K562 (cell line): Measurements from ENCODE around the gene CD79A. TPM values are rescaled to one million over a fixed set of nuclear protein-coding genes. Genes with fewer than 3 reads are reported as not detected.

Source experiments
- ATAC-seq: fragments of 200-7000 bp; cut with Tn5 transposase; 3 replicates; pipeline ENCODE4 v1.9.1; 2020; ENCODE audit warnings: moderate library complexity
- BruUV-seq: library from RNA; stranded (reverse); fragments of 400-500 nt; replicated peaks from 2 replicates; lab custom pipeline; 2021; lab: Mats Ljungman, UMichigan
- CTCF ChIA-PET: fragments of 300-600 bp; formaldehyde crosslinking; extraction: SDS; loops from one replicate; lab custom pipeline; 2021; ENCODE audit warnings: low intra/inter-chr PET ratio; lab: Yijun Ruan, JAX
- POLR2A ChIA-PET: fragments of 300-600, 350-650 bp; sonication (Branson Sonifier 250); formaldehyde crosslinking; extraction: SDS; loops from one replicate; lab custom pipeline; 2021; ENCODE audit warnings: antibody characterized with exemption, inconsistent platforms; lab: Yijun Ruan, JAX
- DNase-seq, 4 experiments: peaks; one replicate each; pipeline versions ENCODE4 v3.0.0 to v3.0.0-alpha.2; 2011 to 2018; ENCODE audit warnings: low spot score in 3 of 4, mixed read lengths in 3 of 4; ENCODE audit errors: extremely low read depth in 1 of 4
- FAIRE-seq: peaks from 2 replicates; lab custom pipeline; 2011; peaks lifted over from hg19 to GRCh38; lab: Jason Lieb, UNC
- H2AFZ ChIP-seq: 2 replicates; pipeline ENCODE4 v1.6.0; 2011; ENCODE audit warnings: low read depth, low read length, control low read depth, inconsistent platforms
- H3K27ac ChIP-seq: fragments of 200-600 bp; 3 replicates; pipeline ENCODE4 v1.8.0; 2011; ENCODE audit warnings: low read depth, mild to moderate bottlenecking, control low read depth, inconsistent platforms, low read length, moderate library complexity, mixed read lengths; ENCODE audit errors: extremely low read depth
- H3K27me3 ChIP-seq, 2 experiments: fragments of 300-600 bp in 1 of 2; 2 replicates in 1 of 2; 3 replicates in 1 of 2; pipeline versions ENCODE4 v1.6.0 to v1.8.0; 2011; ENCODE audit warnings: inconsistent platforms in 2 of 2, low read length in 2 of 2, mild to moderate bottlenecking in 1 of 2, mixed read lengths in 1 of 2, moderate library complexity in 1 of 2; ENCODE audit not compliant: control insufficient read depth in 2 of 2, insufficient read depth in 2 of 2
- H3K36me3 ChIP-seq: fragments of 300-600 bp; 3 replicates; pipeline ENCODE4 v1.8.0; 2011; ENCODE audit warnings: mild to moderate bottlenecking, low read length, inconsistent platforms; ENCODE audit not compliant: control insufficient read depth, insufficient read depth
- H3K4me1 ChIP-seq, 2 experiments: fragments of 200-600 bp in 1 of 2; replicated peaks in 1 of 2; 2 replicates in 1 of 2; 3 replicates in 1 of 2; pipeline versions ENCODE4 v1.5.1 to v1.8.0; 2011; ENCODE audit warnings: inconsistent platforms in 2 of 2, low read length in 2 of 2, mild to moderate bottlenecking in 1 of 2, mixed read lengths in 1 of 2, moderate library complexity in 1 of 2; ENCODE audit not compliant: control insufficient read depth in 2 of 2, insufficient read depth in 2 of 2
- H3K4me2 ChIP-seq: 2 replicates; pipeline ENCODE4 v1.6.1; 2011; ENCODE audit warnings: low read length, control low read depth, inconsistent platforms, mixed read lengths; ENCODE audit not compliant: insufficient read depth
- H3K4me3 ChIP-seq: fragments of 200-600 bp; sonication (generic), shearing (Covaris generic); 2 replicates; pipeline ENCODE4 v1.5.1; 2016; ENCODE audit warnings: control low read depth, inconsistent platforms
- H3K79me2 ChIP-seq: fragments of 200-600 bp; 3 replicates; pipeline ENCODE4 v1.8.0; 2011; ENCODE audit warnings: low read length, inconsistent platforms; ENCODE audit not compliant: control insufficient read depth, insufficient read depth
- H3K9ac ChIP-seq, 2 experiments: 2 replicates each; pipeline versions ENCODE4 v1.6.0 to v1.6.1; 2011; ENCODE audit warnings: low read depth in 2 of 2, low read length in 2 of 2, control low read depth in 1 of 2, inconsistent platforms in 1 of 2, mild to moderate bottlenecking in 1 of 2, mixed read lengths in 1 of 2; ENCODE audit not compliant: insufficient read depth in 1 of 2
- H3K9me1 ChIP-seq: one replicate; pipeline ENCODE4 v1.6.0; 2011; ENCODE audit warnings: inconsistent platforms, mild to moderate bottlenecking, low read length, moderate library complexity; ENCODE audit not compliant: control insufficient read depth, insufficient read depth
- H3K9me3 ChIP-seq: replicated peaks from 2 replicates; pipeline ENCODE4 v1.5.1; 2011; ENCODE audit warnings: low read depth, low read length, inconsistent platforms; ENCODE audit not compliant: control insufficient read depth, insufficient read depth
- H4K20me1 ChIP-seq: replicated peaks from 2 replicates; pipeline ENCODE4 v1.6.1; 2011; ENCODE audit warnings: low read length, inconsistent platforms, mixed read lengths; ENCODE audit not compliant: control insufficient read depth, insufficient read depth
- ATF1 ChIP-seq, 2 experiments: fragments of 450-650 bp in 1 of 2; IDR thresholded peaks; 2 replicates each; pipeline ENCODE4 v1.6.1; 2016; ENCODE audit warnings: missing compliant biosample characterization in 1 of 2, missing genetic modification characterization in 1 of 2
- BRCA1 ChIP-seq, 2 experiments: fragments of 450-650 bp in 1 of 2; sonication (generic) in 1 of 2; formaldehyde crosslinking in 1 of 2; IDR thresholded peaks; 2 replicates each; pipeline versions ENCODE4 v1.5.0 to v1.6.1; 2017 to 2020; ENCODE audit warnings: mild to moderate bottlenecking in 1 of 2, missing genetic modification reagents in 1 of 2
- ETV1 ChIP-seq: fragments of 450-650 bp; conservative IDR thresholded peaks from 2 replicates; pipeline ENCODE4 v1.6.1; 2016; ENCODE audit warnings: missing genetic modification characterization, control low read depth, low read depth, missing compliant biosample characterization
- NFYB ChIP-seq: IDR thresholded peaks from 2 replicates; pipeline ENCODE4 v1.6.1; 2011; ENCODE audit warnings: mild to moderate bottlenecking, moderate library complexity; ENCODE audit not compliant: insufficient read length; ENCODE audit errors: extremely low read depth
- PHF8 ChIP-seq: fragments of 200-600 bp; sonication (generic); IDR thresholded peaks from 2 replicates; pipeline ENCODE4 v1.6.1; 2012; ENCODE audit warnings: mixed run types, mild to moderate bottlenecking, inconsistent platforms, low read length, moderate library complexity, borderline replicate concordance
- RUNX1 ChIP-seq: sonication (generic); IDR thresholded peaks from 2 replicates; pipeline ENCODE4 v1.6.1; 2016; ENCODE audit warnings: antibody characterized with exemption, low read depth
- SMARCA4 ChIP-seq: fragments of 450-650 bp; IDR thresholded peaks from 2 replicates; pipeline ENCODE4 v1.6.1; 2016
- XRCC3 ChIP-seq: fragments of 450-650 bp; IDR thresholded peaks from 2 replicates; pipeline ENCODE4 v1.6.1; 2017; ENCODE audit warnings: mild to moderate bottlenecking, moderate library complexity
- ZC3H11A ChIP-seq: IDR thresholded peaks from 2 replicates; pipeline ENCODE4 v1.6.1; 2012; ENCODE audit warnings: low read depth, low read length, improper control_type of control experiment
- ZNF79 ChIP-seq: fragments of 250-450 bp; sonication (Bioruptor Pico); IDR thresholded peaks from 2 replicates; pipeline ENCODE4 v1.4.0; 2020; ENCODE audit warnings: low read depth, mild to moderate bottlenecking, moderate library complexity
- WGBS: fragments of 100-300 bp; shearing (Covaris generic); methylation state at CpG from one replicate; pipeline ENCODE4 v1.1.6; 2016; ENCODE audit warnings: low coverage, mixed read lengths; ENCODE audit not compliant: insufficient coverage; ENCODE audit errors: missing lambda C conversion rate; 5-methylcytosine and 5-hydroxymethylcytosine counted together
- in situ Hi-C: fragments of 300-500 bp; cut with MboI; formaldehyde crosslinking; loops from 4 replicates; pipeline ENCODE4 v1.15.0; 2018; ENCODE audit warnings: inconsistent platforms, mixed read lengths
- intact Hi-C: fragments of 100-400 bp; cut with micrococcal nuclease; formaldehyde crosslinking; loops from 2 replicates; pipeline ENCODE4 v1.14.2; 2022
- polyA plus RNA-seq, 8 experiments: library from polyadenylated mRNA; depleted of rRNA in 4 of 8; stranded (reverse) in 5 of 8; unstranded in 3 of 8; fragments of >200 nt; fragmentation: Nextera tagmentation in 2 of 8; fragmentation: Illumina TruSeq in 1 of 8; extraction: Ambion mirVana in 2 of 8; extraction: Trizol in 1 of 8; gene quantifications; 2 replicates each; pipeline versions ENCODE4 v1.2.1 to v1.2.3, GENCODE V29; 2011 to 2014; ENCODE audit warnings: inconsistent platforms in 1 of 8, missing spikeins in 1 of 8
- total RNA-seq, 7 experiments: library from RNA; depleted of rRNA in 6 of 7; stranded (reverse); fragments of >200 nt in 6 of 7; fragmentation: Illumina TruSeq in 2 of 7; extraction: Trizol in 2 of 7; gene quantifications; 2 replicates each; pipeline versions ENCODE4 v1.2.1 to v1.2.3, GENCODE V29; 2011 to 2021; ENCODE audit warnings: low replicate concordance in 1 of 7
- TF ChIP-seq, protein P1 (sequence below), 2 experiments: IDR thresholded peaks; 2 replicates each; pipeline ENCODE4 v1.6.1; 2012; ENCODE audit warnings: improper control_type of control experiment in 2 of 2, low read depth in 2 of 2, low read length in 2 of 2, borderline replicate concordance in 1 of 2

CD79A gene
- total and polyA plus RNA-seq, 9 of the 15 experiments (the other 6 are each of a cell fraction or from before 2014, with no cell fraction given) = 0.04 to 0.72 (median 0.17) TPM; not detected in 3

DNA sequence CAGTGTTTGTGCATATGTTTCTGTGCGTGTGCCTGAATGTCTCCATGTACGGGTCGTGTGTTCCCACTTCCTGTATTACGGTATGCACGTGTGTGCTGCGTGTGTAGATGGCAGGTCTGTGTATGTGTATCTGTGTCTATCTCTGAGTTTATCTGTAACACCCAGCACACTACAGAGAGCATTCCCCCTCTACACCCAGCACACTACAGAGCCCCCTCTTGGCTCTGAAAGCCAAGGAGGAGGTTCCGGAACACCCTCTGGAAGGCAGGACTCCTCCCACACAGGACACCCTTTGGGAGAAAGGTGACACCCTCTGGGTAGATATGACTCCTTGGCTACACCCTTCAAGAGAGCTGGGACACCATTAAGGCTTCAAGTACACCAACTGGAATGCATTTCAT is 53.2 kb downstream of the CD79A start:
- Histone ChIP-seq H2AFZ (peak overlapping the region; percentile 84), H3K79me2 (peaks cover 8% of the 10 kb centered on the region; the same call in 2 of the 3 replicates), H4K20me1 (no peaks in the 10 kb centered on the region), H3K9me1 (no peaks in the 10 kb centered on the region), H3K36me3 (no peaks in the 10 kb centered on the region), H3K9ac (peak overlapping the region; percentile 23 to 89; a peak in 3 of 4 replicates), H3K4me2 (peak overlapping the region; percentile 98), H3K27me3 (no peaks in the 10 kb centered on the region), H3K27ac (peak overlapping the region; percentile 92), H3K9me3 (no peaks in the 10 kb centered on the region), H3K4me1 (peaks cover 34 to 72% of the 10 kb centered on the region in 2 experiments), H3K4me3 (peak overlapping the region; percentile 11; the same call in 1 of the 2 replicates)
- no TSS peak for BruUV-seq
- peak; percentile 73 for ATAC-seq
- 1% methylated on average over 7 of the region's 7 CpGs for WGBS
- intact Hi-C loops = no loop called here
- peak; percentile 99 for FAIRE-seq
- CTCF ChIA-PET = no interaction called here
- peak; percentile 66 to 87 (median 75) for DNase-seq
- POLR2A ChIA-PET = interaction anchor here (0.7 to 1.9 kb wide), 3 partner anchors 14 to 60 kb away, joined by 3 to 6 read pairs (median 3); no protein-coding TSS in a partner anchor
- in situ Hi-C loops = no loop called here
- TF ChIP-seq NFYB = no peak
- peak; percentile 38 for TF ChIP-seq ETV1 (tag)
- no peak for TF ChIP-seq ZNF79 (CRISPR knock-in tag)
- TF ChIP-seq BRCA1 (IDR thresholded peaks at IDR 0.05) = no peak
- no peak for TF ChIP-seq BRCA1 (CRISPR knock-in tag; IDR thresholded peaks at IDR 0.05)
- no peak for TF ChIP-seq ATF1 (CRISPR knock-in tag; IDR thresholded peaks at IDR 0.05)
- peak; percentile 52 for TF ChIP-seq ATF1 (tag; IDR thresholded peaks at IDR 0.05)
- TF ChIP-seq SMARCA4 = peak; percentile 47; the same call in 1 of the 2 replicates
- TF ChIP-seq, protein P1, sequence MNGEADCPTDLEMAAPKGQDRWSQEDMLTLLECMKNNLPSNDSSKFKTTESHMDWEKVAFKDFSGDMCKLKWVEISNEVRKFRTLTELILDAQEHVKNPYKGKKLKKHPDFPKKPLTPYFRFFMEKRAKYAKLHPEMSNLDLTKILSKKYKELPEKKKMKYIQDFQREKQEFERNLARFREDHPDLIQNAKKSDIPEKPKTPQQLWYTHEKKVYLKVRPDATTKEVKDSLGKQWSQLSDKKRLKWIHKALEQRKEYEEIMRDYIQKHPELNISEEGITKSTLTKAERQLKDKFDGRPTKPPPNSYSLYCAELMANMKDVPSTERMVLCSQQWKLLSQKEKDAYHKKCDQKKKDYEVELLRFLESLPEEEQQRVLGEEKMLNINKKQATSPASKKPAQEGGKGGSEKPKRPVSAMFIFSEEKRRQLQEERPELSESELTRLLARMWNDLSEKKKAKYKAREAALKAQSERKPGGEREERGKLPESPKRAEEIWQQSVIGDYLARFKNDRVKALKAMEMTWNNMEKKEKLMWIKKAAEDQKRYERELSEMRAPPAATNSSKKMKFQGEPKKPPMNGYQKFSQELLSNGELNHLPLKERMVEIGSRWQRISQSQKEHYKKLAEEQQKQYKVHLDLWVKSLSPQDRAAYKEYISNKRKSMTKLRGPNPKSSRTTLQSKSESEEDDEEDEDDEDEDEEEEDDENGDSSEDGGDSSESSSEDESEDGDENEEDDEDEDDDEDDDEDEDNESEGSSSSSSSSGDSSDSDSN (IDR thresholded peaks at IDR 0.05; ENCODE audit: borderline replicate concordance in 1 of 2, low read depth in 2 of 2, low read length in 2 of 2) = no peak
- peak; percentile 44; the same call in 1 of the 2 replicates for TF ChIP-seq PHF8
- TF ChIP-seq XRCC3 = no peak
- no peak for TF ChIP-seq RUNX1
- TF ChIP-seq ZC3H11A = no peak
